ENCODE measurements around the gene PFDN6.

PFDN6 gene

DNA sequence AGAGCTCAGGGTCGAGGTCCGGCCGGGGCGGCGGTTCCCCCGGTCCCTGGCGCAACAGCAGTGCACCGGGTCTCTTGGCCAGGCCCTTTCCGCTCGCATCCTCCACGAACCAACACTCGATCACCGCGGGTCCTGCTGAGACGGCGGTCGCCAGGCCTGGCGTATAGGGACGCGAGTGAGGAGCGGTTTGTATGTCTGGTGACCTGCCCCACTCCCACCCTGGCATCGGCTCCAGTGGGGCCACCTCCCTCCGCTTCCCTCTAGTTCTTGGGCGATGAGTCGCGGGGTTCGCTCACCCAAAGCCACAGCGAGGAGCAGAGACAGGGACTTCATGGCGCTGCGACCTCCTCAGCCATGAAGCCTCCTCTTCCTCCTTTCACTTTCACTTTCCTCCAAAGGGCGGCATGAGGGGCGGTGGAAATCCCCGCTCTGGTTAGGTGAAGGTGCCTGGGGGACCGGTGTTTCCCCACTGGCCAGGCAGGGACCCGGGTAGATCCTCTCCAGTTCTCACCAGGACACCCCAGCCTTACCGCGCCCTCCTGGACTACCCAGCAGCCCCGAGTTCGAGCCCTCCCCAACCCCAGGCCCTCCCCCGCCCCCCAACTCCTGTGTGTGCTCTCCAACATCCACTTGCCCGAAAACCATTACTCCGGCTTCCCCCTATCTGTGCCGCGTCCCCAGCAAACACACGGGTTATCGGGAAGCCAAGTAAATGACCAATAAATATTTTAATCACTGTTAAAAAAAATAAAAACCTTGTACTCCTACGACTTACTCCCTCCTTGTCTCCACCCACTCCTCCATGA is 24.5 kb downstream of the PFDN6 start, which contains the start of gene TAPBP:
Gene TAPBP (minus strand): TSS at position 370 of the 806 bp plus-strand sequence. CDS start 37 bp downstream, at position 333.
- H3K4me1 ChIP-seq (ENCODE audit: low read length) = peaks cover 28% of the 10 kb centered on the region
- H3K9me3 ChIP-seq (replicated peaks; ENCODE audit: insufficient read depth, low read length) = no peaks in the 10 kb centered on the region
- TF ChIP-seq, protein P1, sequence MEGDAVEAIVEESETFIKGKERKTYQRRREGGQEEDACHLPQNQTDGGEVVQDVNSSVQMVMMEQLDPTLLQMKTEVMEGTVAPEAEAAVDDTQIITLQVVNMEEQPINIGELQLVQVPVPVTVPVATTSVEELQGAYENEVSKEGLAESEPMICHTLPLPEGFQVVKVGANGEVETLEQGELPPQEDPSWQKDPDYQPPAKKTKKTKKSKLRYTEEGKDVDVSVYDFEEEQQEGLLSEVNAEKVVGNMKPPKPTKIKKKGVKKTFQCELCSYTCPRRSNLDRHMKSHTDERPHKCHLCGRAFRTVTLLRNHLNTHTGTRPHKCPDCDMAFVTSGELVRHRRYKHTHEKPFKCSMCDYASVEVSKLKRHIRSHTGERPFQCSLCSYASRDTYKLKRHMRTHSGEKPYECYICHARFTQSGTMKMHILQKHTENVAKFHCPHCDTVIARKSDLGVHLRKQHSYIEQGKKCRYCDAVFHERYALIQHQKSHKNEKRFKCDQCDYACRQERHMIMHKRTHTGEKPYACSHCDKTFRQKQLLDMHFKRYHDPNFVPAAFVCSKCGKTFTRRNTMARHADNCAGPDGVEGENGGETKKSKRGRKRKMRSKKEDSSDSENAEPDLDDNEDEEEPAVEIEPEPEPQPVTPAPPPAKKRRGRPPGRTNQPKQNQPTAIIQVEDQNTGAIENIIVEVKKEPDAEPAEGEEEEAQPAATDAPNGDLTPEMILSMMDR (IDR thresholded peaks at IDR 0.05; ENCODE audit: low read length) = no peak
- TF ChIP-seq EZH2 (optimal IDR thresholded peaks at IDR 0.05; ENCODE audit: low read depth, low read length) = no peak
- no peak for TF ChIP-seq EZH2phosphoT487 (IDR thresholded peaks at IDR 0.05; ENCODE audit: low read length)
- peak within 1 kb of the TSS; percentile 75 for H2AFZ ChIP-seq (ENCODE audit: low read length)
- H3K9me2 ChIP-seq (replicated peaks; ENCODE audit: insufficient read depth, low read length) = no peaks in the 10 kb centered on the region
- H3K36me3 ChIP-seq (replicated peaks; ENCODE audit: insufficient read depth, low read length) = no peaks in the 10 kb centered on the region; the same call in 1 of the 2 replicates
- no peaks in the 10 kb centered on the region for H3K27me3 ChIP-seq (replicated peaks; ENCODE audit: insufficient read depth, low read length)
- H3K79me2 ChIP-seq (ENCODE audit: low read length) = peaks cover 81% of the 10 kb centered on the region
- H3K4me2 ChIP-seq (ENCODE audit: low read depth, low read length) = peak within 1 kb of the TSS; percentile 80
- H3K27ac ChIP-seq (ENCODE audit: low read length) = peak within 1 kb of the TSS; percentile 99
- H4K20me1 ChIP-seq (ENCODE audit: insufficient read depth, low read length) = 0 out of 2 replicates have a peak, but pooled peaks cover 7% of the 10 kb centered on the region
- peak within 1 kb of the TSS; percentile 94 for H3K4me3 ChIP-seq (ENCODE audit: low read length)
- DNase-seq = peak; percentile 87
- H3K9ac ChIP-seq (ENCODE audit: low read length) = peak within 1 kb of the TSS; percentile 90
- H3F3A ChIP-seq (ENCODE audit: insufficient read depth, low read length) = peaks cover 44% of the 10 kb centered on the region

DNA sequence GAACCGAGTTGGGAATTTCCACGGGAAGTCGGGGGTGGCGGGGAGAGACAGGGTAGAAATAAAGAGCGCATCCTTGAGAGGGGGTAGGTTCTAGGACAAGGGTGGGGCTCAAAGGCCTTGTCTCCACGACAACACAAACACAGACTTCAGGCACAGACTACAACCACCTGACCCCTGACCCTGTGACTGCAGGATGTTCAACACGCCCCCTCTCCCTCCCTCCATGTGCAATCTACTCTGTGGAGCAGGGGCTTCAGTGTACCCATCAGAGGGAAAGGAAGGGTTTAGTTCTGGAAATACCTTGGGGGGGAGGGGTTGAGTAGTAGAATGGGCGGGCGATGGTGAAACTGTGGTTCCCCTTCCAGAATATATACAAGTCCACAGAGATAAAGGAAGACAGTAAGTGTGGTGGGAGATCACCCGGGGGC is 25.1 kb downstream of the PFDN6 start:
- peaks cover 34% of the 10 kb centered on the region for H3K4me1 ChIP-seq (ENCODE audit: low read length)
- H3K9ac ChIP-seq (ENCODE audit: low read length) = peak overlapping the region; percentile 90
- H3K27me3 ChIP-seq (replicated peaks; ENCODE audit: insufficient read depth, low read length) = no peaks in the 10 kb centered on the region
- peaks cover 81% of the 10 kb centered on the region for H3K79me2 ChIP-seq (ENCODE audit: low read length)
- peak overlapping the region; percentile 36 for H2AFZ ChIP-seq (ENCODE audit: low read length)
- H3K36me3 ChIP-seq (replicated peaks; ENCODE audit: insufficient read depth, low read length) = no peaks in the 10 kb centered on the region; the same call in 1 of the 2 replicates
- H3K4me3 ChIP-seq (ENCODE audit: low read length) = peak overlapping the region; percentile 94
- peak overlapping the region; percentile 80 for H3K4me2 ChIP-seq (ENCODE audit: low read depth, low read length)
- no peaks in the 10 kb centered on the region for H3K9me3 ChIP-seq (replicated peaks; ENCODE audit: insufficient read depth, low read length)
- H4K20me1 ChIP-seq (ENCODE audit: insufficient read depth, low read length) = 0 out of 2 replicates have a peak, but pooled peaks cover 7% of the 10 kb centered on the region
- H3K27ac ChIP-seq (ENCODE audit: low read length) = peak overlapping the region; percentile 99
- no peaks in the 10 kb centered on the region for H3K9me2 ChIP-seq (replicated peaks; ENCODE audit: insufficient read depth, low read length)
- TF ChIP-seq EZH2 (optimal IDR thresholded peaks at IDR 0.05; ENCODE audit: low read depth, low read length) (no peak), EZH2phosphoT487 (IDR thresholded peaks at IDR 0.05; ENCODE audit: low read length) (no peak)
- TF ChIP-seq, protein P1 (IDR thresholded peaks at IDR 0.05; ENCODE audit: low read length) = no peak
- H3F3A ChIP-seq (ENCODE audit: insufficient read depth, low read length) = peaks cover 44% of the 10 kb centered on the region
- peak; percentile 56 for DNase-seq

DNA sequence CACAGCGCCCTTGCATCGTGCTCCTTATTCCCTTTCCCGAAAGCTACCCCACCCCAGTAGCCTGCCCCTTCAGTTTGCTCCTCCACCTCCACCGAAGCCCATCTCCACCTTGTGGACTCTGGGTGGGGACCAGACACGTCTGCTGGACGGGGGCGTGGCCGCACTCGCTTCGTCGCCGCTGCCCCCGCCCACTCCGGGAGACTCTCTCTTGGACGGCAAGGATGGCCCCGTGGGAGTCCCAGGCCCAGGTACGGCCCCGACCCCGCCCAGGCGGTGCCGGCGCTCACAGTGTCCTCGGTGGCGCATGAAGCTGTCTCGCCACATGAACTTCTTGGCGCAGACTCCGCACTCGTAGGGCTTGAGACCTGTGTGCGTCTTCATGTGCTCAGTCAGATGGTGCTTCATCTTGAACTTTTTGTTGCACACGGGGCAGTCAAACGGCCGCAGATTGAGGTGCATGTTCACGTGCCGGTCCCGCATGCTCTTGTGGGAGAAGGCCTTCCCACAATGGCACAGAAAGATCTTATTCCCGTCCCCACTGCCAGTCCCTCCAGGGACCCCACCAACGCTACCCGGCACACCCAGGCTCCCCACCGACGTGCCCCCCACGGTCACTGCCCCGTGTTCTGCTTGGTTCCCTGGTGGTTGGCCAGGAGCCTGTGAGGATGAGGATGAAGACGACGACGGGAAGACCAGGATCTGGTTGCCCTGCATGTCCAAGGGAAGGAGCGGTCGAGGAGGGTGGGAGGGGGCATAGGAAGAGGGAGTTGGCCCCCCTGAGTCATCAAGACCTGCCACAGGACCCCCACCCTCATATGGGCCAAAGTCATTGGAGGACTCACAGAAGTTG is 25.8 kb downstream of the PFDN6 start:
- H3F3A ChIP-seq (ENCODE audit: insufficient read depth, low read length) = peaks cover 47% of the 10 kb centered on the region
- H4K20me1 ChIP-seq (ENCODE audit: insufficient read depth, low read length) = 0 out of 2 replicates have a peak, but pooled peaks cover 7% of the 10 kb centered on the region
- H3K79me2 ChIP-seq (ENCODE audit: low read length) = peaks cover 81% of the 10 kb centered on the region
- H3K27ac ChIP-seq (ENCODE audit: low read length) = peak overlapping the region; percentile 99; the same call in 1 of the 2 replicates
- H2AFZ ChIP-seq (ENCODE audit: low read length) = no peak overlapping the region
- TF ChIP-seq EZH2 (optimal IDR thresholded peaks at IDR 0.05; ENCODE audit: low read depth, low read length) (no peak), EZH2phosphoT487 (IDR thresholded peaks at IDR 0.05; ENCODE audit: low read length) (no peak)
- TF ChIP-seq, protein P1 (IDR thresholded peaks at IDR 0.05; ENCODE audit: low read length) = no peak
- H3K9me2 ChIP-seq (replicated peaks; ENCODE audit: insufficient read depth, low read length) = no peaks in the 10 kb centered on the region
- no peak for DNase-seq
- H3K4me3 ChIP-seq (ENCODE audit: low read length) = peak overlapping the region; percentile 94
- peak overlapping the region; percentile 90 for H3K9ac ChIP-seq (ENCODE audit: low read length)
- peaks cover 3% of the 10 kb centered on the region; the same call in 1 of the 2 replicates for H3K36me3 ChIP-seq (replicated peaks; ENCODE audit: insufficient read depth, low read length)
- no peaks in the 10 kb centered on the region for H3K9me3 ChIP-seq (replicated peaks; ENCODE audit: insufficient read depth, low read length)
- H3K4me1 ChIP-seq (ENCODE audit: low read length) = peaks cover 40% of the 10 kb centered on the region
- H3K4me2 ChIP-seq (ENCODE audit: low read depth, low read length) = peak overlapping the region; percentile 80
- H3K27me3 ChIP-seq (replicated peaks; ENCODE audit: insufficient read depth, low read length) = no peaks in the 10 kb centered on the region

All from MM.1S (cell line).